GM10266 (cell line): Measurements from ENCODE around the gene RAD23A.

Experiments
- DNase-seq: peaks from one replicate; pipeline ENCODE4 v3.0.0; 2012; ENCODE audit errors: extremely low spot score
- TF ChIP-seq, protein P1 (sequence below): IDR thresholded peaks from 2 replicates; pipeline ENCODE4 v1.5.1; 2012; ENCODE audit warnings: mild to moderate bottlenecking, low read depth; ENCODE audit not compliant: control insufficient read depth, insufficient read depth; ENCODE audit errors: missing control alignments

RAD23A gene

DNA sequence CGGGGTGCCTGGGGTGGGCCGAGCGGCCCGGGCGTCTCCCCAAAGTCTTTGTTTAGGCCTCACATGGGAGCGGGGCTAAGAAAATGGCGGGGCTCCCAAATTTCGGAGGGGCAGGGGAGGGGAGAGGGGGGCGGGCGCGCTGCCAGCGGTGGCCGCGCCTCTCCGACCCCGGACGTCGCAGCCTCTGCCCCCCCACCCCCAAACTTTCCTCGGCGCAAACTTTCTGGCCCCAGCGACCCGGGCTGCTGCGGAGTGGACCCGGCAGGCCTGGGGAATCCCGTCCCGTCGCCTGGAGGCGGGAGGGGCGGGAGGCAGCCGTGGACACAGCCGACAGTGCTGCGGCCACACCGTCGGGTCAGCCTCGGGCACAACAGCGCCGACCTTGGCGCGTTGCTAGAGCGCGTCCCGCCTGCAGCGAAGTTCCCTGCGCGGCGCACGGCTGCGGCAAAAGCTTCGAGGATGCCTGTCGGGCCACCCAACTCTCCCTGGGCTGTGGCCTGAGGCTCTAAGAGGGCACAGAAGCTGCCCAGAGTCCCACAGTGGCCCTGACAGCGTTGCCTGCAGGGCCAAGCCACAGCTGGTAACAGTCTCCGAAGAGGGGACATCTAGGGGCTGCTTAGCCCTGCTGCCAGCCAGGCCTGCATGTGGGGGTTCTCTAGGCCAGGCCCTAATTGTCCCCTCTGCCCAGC lies 50.9 kb downstream of the RAD23A start:
- peak; percentile 28 for DNase-seq
- TF ChIP-seq, protein P1, sequence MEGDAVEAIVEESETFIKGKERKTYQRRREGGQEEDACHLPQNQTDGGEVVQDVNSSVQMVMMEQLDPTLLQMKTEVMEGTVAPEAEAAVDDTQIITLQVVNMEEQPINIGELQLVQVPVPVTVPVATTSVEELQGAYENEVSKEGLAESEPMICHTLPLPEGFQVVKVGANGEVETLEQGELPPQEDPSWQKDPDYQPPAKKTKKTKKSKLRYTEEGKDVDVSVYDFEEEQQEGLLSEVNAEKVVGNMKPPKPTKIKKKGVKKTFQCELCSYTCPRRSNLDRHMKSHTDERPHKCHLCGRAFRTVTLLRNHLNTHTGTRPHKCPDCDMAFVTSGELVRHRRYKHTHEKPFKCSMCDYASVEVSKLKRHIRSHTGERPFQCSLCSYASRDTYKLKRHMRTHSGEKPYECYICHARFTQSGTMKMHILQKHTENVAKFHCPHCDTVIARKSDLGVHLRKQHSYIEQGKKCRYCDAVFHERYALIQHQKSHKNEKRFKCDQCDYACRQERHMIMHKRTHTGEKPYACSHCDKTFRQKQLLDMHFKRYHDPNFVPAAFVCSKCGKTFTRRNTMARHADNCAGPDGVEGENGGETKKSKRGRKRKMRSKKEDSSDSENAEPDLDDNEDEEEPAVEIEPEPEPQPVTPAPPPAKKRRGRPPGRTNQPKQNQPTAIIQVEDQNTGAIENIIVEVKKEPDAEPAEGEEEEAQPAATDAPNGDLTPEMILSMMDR: no peak

DNA sequence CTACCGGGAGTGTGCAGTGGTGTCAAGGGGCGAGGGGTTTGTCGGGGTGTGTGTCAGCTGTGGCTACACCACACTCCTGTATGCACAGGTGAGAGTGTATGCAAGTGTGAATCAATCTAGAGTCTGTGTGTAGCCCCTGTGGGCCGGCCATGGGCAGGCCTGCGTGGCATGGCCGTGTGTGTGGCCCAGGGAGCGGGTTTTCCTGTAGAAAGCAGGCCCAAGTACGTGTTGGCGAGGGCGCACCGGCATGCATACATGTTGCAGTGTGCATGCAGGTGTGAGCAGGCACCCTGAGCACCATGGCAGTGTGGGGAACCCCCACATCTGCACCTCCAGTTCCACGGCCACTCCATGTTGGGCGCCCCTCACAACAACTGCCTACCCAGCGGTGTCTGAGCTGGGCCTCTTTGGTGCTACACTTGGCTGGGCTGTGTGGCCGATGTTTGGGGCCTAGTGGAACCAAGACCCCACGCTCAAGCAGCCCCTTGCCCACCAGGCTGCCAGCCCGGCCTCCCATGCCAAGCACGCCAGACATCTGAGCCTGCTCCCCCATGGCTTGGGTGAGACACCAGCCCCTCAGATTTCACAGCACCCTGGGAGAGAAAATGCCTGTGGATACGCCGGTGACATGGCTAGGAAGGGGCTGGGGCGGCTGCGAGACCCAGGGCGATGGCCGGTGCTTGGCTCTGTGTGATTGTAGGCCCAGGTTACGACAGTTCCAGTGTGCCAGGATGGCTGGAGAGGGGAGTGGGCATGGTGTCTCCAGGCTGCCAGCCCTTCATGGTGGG lies 51.7 kb downstream of the RAD23A start:
- peak; percentile 32 for DNase-seq
- TF ChIP-seq, protein P1: no peak

DNA sequence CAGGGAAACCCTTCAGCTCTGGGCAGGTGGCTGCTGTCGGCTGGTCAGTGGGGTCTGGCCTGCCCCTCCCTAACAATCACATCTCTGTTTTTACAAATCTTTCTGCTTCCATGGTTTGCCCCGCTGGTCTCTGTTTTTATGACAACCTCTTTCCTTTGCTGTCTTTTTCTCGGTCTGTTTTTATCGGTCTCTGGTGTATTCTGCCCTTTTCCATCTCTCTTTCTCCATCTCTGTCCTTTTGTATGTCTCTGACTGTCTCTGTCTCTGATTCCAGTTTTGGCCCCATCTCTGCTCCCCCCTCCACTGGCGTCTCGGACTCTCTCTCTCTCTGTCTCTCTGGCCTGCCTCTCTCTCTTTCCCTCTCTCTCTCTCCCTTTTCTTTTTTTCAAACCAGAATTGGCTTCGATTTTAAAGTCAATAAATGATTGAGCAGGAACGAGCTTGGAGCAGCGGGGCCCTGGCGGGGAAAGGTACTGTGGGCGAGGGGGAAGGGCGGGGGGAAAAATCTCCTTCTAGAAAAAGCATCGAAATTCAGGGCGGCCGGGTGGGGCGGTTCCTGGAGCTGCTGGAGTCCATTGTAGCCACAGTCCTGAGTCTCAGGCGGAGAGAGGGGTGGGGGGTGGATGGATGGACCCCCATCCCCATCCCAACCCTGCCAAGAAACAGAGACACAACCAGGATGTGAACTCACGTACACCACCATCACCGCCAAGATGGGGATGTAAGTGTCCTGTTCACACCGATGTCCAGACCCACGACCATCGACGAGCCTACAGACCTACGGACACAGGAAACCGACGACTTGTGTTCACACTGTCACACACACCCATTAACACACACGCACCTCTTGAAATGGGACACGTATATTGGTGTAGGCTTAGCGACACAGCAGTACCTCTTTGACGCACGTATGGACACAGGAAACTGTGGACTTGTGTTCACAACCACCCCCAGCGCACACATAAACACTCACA lies 52.6 kb downstream of the RAD23A start:
- peak; percentile 21 for DNase-seq
- TF ChIP-seq, protein P1: no peak

DNA sequence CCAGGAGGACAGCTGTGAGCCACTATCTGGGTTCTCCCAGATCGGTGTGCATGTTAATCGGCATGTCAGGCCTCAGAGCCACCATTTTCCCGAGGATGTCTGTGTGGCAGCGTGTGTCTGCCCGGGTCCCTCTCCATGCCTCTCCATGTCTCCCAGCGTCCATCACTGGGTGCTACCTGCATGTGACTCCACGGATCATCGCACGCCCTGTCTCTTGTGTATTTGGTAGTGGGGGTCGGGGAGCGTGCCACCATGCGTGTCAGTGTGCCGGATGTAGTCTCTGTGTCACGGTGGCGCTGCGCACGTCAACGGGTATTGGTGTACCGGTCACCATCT lies 55.5 kb downstream of the RAD23A start:
- DNase-seq: no peak
- TF ChIP-seq, protein P1: no peak

DNA sequence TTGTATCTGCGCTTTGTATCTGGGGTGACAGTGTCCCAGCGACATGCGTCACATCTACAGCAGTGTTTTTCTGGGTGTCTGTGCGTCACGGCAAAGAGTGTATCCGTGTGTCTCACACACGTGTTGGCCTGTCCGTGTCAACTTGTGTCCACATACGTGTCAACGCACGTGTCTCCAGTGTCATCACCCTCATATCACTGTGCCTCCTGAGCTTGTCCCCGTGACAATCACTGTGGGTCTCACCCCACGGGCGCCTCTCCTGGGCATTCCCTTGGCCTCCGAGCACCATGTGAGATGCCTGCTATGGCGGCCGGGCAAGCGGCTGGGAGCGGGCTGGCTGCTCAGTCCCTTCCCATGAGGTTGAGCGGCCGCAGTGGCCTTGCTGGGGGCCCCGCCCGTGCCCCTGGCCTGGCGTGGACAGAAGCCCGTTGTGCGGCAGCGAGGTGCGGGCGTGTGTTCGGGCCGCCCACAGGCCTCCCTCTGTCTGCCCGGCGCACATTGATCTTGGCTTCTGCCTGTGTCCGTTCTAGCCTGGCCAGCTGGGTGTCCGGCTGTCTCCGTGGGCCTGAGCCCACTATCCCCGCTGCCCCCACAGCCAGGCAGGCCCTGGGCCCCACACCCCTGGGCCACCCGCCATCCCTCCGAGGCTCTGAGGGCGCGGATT lies 56.0 kb downstream of the RAD23A start:
- no peak for DNase-seq
- TF ChIP-seq, protein P1: no peak

DNA sequence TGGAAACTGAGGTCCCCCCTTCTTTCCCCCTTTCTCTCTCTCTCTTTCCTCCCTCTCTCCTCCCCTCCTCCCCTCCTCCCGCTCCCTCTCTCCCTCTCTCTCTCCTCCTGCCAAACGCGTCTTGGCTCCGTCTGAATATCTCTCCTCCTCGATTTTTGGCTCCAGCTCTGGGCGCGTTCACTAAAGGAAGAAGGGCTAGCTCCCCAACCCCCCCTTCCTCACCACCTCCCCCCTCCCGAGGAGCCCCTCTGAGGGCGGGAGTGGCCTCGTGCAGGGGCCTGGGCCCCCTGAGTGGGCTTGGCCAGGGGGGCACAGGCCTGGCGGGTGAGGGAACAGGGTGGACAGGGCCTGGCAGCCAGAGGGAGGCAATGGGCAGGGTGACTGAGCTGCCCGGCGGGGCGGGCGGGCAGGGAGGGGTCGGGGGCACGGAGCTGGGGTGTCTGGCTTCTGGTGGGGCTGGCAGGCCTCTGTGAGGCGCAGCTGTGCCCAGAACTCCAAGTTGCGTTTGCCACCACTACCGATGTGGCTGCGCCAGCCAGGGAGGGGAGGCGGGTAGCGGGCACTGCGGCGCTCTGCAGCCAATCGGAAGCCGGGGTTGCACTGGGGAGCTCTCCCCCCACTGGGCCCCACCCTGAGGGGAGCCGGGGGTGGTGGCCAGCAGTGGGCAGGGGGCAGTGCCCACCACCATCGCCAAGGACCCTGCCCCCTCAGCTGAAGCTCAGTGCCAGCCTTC lies 56.7 kb downstream of the RAD23A start:
- no peak for DNase-seq
- TF ChIP-seq, protein P1: no peak
